ENCODE results near the gene ZNF740.

The ZNF740 gene

GRCh38 chr12:53227836-53228235 is 47.3 kb downstream of the ZNF740 start:
- DNase-seq, result no peak

- DNase-seq, result no peak
Measured at GRCh38 chr12:53229454-53229853, 48.9 kb downstream of the ZNF740 start.

- DNase-seq, result no peak
Measured at GRCh38 chr12:53230108-53230845, 49.8 kb downstream of the ZNF740 start.

- no peak for DNase-seq
Measured at GRCh38 chr12:53231671-53231920, 51.1 kb downstream of the ZNF740 start.

GRCh38 chr12:53231921-53232645 is 51.6 kb downstream of the ZNF740 start, which contains the start of gene RARG:
RARG (minus strand) TSS chr12:53232209; CDS start chr12:53227545, 4,664 bp downstream.
- no peak for DNase-seq

GRCh38 chr12:53232646-53233461 is 52.3 kb downstream of the ZNF740 start:
- DNase-seq, result no peak

GRCh38 chr12:53233671-53234121 is 53.2 kb downstream of the ZNF740 start:
- DNase-seq, result no peak

GRCh38 chr12:53234271-53234914 is 53.9 kb downstream of the ZNF740 start:
- no peak for DNase-seq

GRCh38 chr12:53235164-53235563 is 54.6 kb downstream of the ZNF740 start:
- no peak for DNase-seq

- no peak for DNase-seq
Measured at GRCh38 chr12:53235742-53236442, 55.4 kb downstream of the ZNF740 start.

- no peak for DNase-seq
Measured at GRCh38 chr12:53236443-53237111, 56.1 kb downstream of the ZNF740 start.

GRCh38 chr12:53239643-53240258 is 59.2 kb downstream of the ZNF740 start:
- DNase-seq, result no peak

GRCh38 chr12:53241623-53242412 is 61.3 kb downstream of the ZNF740 start:
- no peak for DNase-seq

GRCh38 chr12:53244337-53244736 is 63.8 kb downstream of the ZNF740 start:
- no peak for DNase-seq

Data from NCI-H774 (cell line).